Smooth muscle cell (in vitro differentiated cells): Measurements from ENCODE around the gene CD248. TPM values are rescaled to one million over a fixed set of nuclear protein-coding genes. Genes with fewer than 3 reads are reported as not detected.

Source experiments
- DNase-seq: peaks from one replicate; lab custom pipeline; 2025; ENCODE audit not compliant: unreplicated experiment; lab: John Stamatoyannopoulos, UW
- H2AFZ ChIP-seq: fragments of 200-600 bp; sonication (generic); 2 replicates; pipeline ENCODE4 v1.6.0; 2016; ENCODE audit warnings: antibody characterized with exemption, low read depth, mild to moderate bottlenecking
- H3F3A ChIP-seq: fragments of 200-600 bp; sonication (generic); 2 replicates; pipeline ENCODE4 v1.6.0; 2017; ENCODE audit warnings: antibody characterized with exemption, low read depth
- H3K27ac ChIP-seq: fragments of 200-600 bp; sonication (generic); 2 replicates; pipeline ENCODE4 v1.5.1; 2016; ENCODE audit warnings: low read depth, mild to moderate bottlenecking
- H3K27me3 ChIP-seq: fragments of 200-600 bp; sonication (generic); 2 replicates; pipeline ENCODE4 v1.6.1; 2016; ENCODE audit warnings: low read depth, mild to moderate bottlenecking
- H3K36me3 ChIP-seq: fragments of 200-600 bp; sonication (generic); 2 replicates; pipeline ENCODE4 v1.5.1; 2016; ENCODE audit warnings: low read depth
- H3K4me1 ChIP-seq: fragments of 200-600 bp; sonication (generic); 2 replicates; pipeline ENCODE4 v1.5.1; 2016; ENCODE audit warnings: low read depth
- H3K4me2 ChIP-seq: fragments of 200-600 bp; sonication (generic); 2 replicates; pipeline ENCODE4 v1.6.0; 2016; ENCODE audit warnings: mild to moderate bottlenecking
- H3K4me3 ChIP-seq: fragments of 200-600 bp; sonication (generic); 2 replicates; pipeline ENCODE4 v1.5.1; 2016; ENCODE audit warnings: mild to moderate bottlenecking
- H3K79me2 ChIP-seq: fragments of 200-600 bp; sonication (generic); 2 replicates; pipeline ENCODE4 v1.6.0; 2016; ENCODE audit warnings: low read depth, mild to moderate bottlenecking
- H3K9ac ChIP-seq: fragments of 200-600 bp; sonication (generic); 2 replicates; pipeline ENCODE4 v1.6.0; 2016; ENCODE audit warnings: low read depth
- H3K9me3 ChIP-seq: fragments of 200-600 bp; sonication (generic); replicated peaks from 2 replicates; pipeline ENCODE4 v1.5.1; 2016; ENCODE audit warnings: low read depth
- H4K20me1 ChIP-seq: fragments of 200-600 bp; sonication (generic); 2 replicates; pipeline ENCODE4 v1.6.0; 2016; ENCODE audit warnings: low read depth
- CTCF ChIP-seq: fragments of 200-600 bp; sonication (generic); IDR thresholded peaks from 2 replicates; pipeline ENCODE4 v1.5.1; 2017; ENCODE audit warnings: borderline replicate concordance, mild to moderate bottlenecking, antibody characterized with exemption; ENCODE audit not compliant: insufficient read depth, poor library complexity, severe bottlenecking
- WGBS: methylation state at CpG from one replicate; pipeline ENCODE4 v1.1.7; 2016; ENCODE audit warnings: low lambda C conversion rate; 5-methylcytosine and 5-hydroxymethylcytosine counted together
- polyA plus RNA-seq: library from polyadenylated mRNA; unstranded; fragments of >200 nt; fragmentation: Nextera tagmentation; extraction: Ambion mirVana; gene quantifications from 2 replicates; pipeline ENCODE4 v1.2.1, GENCODE V29; 2016
- total RNA-seq: library from RNA; depleted of rRNA; stranded (reverse); fragments of >200 nt; gene quantifications from 2 replicates; pipeline ENCODE4 v1.2.3, GENCODE V29; 2014

The CD248 gene
- total and polyA plus RNA-seq, 2 experiments from 2014 or later: 35.5 to 287 TPM

GRCh38 chr11:66281776-66282467 lies 34.9 kb downstream of the CD248 start:
- Histone ChIP-seq H3K27ac (peak overlapping the region; percentile 50), H3K79me2 (peaks cover 19% of the 10 kb centered on the region), H3K9me3 (no peaks in the 10 kb centered on the region), H3K4me3 (no peak overlapping the region), H3F3A (no peaks in the 10 kb centered on the region), H2AFZ (no peak overlapping the region), H3K9ac (no peak overlapping the region), H4K20me1 (peaks cover 59% of the 10 kb centered on the region), H3K27me3 (no peaks in the 10 kb centered on the region), H3K4me1 (peaks cover 4% of the 10 kb centered on the region), H3K36me3 (no peaks in the 10 kb centered on the region), H3K4me2 (no peak overlapping the region)
- 49% methylated on average over 19 of the region's 20 CpGs for WGBS
- DNase-seq: no peak
- TF ChIP-seq CTCF: no peak

- DNase-seq: no peak
- H3K36me3 ChIP-seq: no peaks in the 10 kb centered on the region
Observed at GRCh38 chr11:66281001-66281400, 35.8 kb downstream of the CD248 start.

GRCh38 chr11:66280428-66280827 lies 36.4 kb downstream of the CD248 start:
- no peak overlapping the region for H3K4me3 ChIP-seq
- no peaks in the 10 kb centered on the region for H3K27me3 ChIP-seq
- no peak for DNase-seq
- TF ChIP-seq CTCF: no peak
- H3K4me1 ChIP-seq: peaks cover 4% of the 10 kb centered on the region
- peaks cover 6% of the 10 kb centered on the region for H3K79me2 ChIP-seq
- no peaks in the 10 kb centered on the region for H3K9me3 ChIP-seq
- H4K20me1 ChIP-seq: peaks cover 44% of the 10 kb centered on the region
- H3F3A ChIP-seq: no peaks in the 10 kb centered on the region
- H3K36me3 ChIP-seq: no peaks in the 10 kb centered on the region
- H3K27ac ChIP-seq: no peak overlapping the region
- WGBS: 76% methylated on average over 14 of the region's 14 CpGs
- no peak overlapping the region for H3K9ac ChIP-seq
- H2AFZ ChIP-seq: no peak overlapping the region
- H3K4me2 ChIP-seq: no peak overlapping the region

More at GRCh38 chr11:66281001-66281400, 35.8 kb downstream of the CD248 start:
- Histone ChIP-seq H3K4me2 (no peak overlapping the region), H2AFZ (no peak overlapping the region), H3K27me3 (no peaks in the 10 kb centered on the region), H3F3A (no peaks in the 10 kb centered on the region), H3K79me2 (peaks cover 9% of the 10 kb centered on the region), H3K4me1 (peaks cover 4% of the 10 kb centered on the region), H3K27ac (no peak overlapping the region), H3K4me3 (no peak overlapping the region), H3K9ac (no peak overlapping the region), H3K9me3 (no peaks in the 10 kb centered on the region), H4K20me1 (peaks cover 50% of the 10 kb centered on the region)
- 61% methylated on average over 6 of the region's 6 CpGs for WGBS
- TF ChIP-seq CTCF: no peak
